Neural progenitor cell (in vitro differentiated cells): ENCODE measurements around the gene PCNX1. TPM values are rescaled to one million over a fixed set of nuclear protein-coding genes. Genes with fewer than 3 reads are reported as not detected.

Experiments used
- DNase-seq: peaks from one replicate; pipeline ENCODE4 v3.0.0-alpha.2; 2016; ENCODE audit warnings: low spot score
- H2AFZ ChIP-seq: fragments of 200-600 bp; sonication (generic); replicated peaks from 2 replicates; pipeline ENCODE4 v1.6.1; 2016; ENCODE audit warnings: antibody characterized with exemption
- H3F3A ChIP-seq: fragments of 200-600 bp; sonication (generic); 2 replicates; pipeline ENCODE4 v1.6.1; 2016; ENCODE audit warnings: antibody characterized with exemption, low read depth
- H3K27ac ChIP-seq: fragments of 200-600 bp; sonication (generic); 2 replicates; pipeline ENCODE4 v1.5.1; 2016; ENCODE audit warnings: mild to moderate bottlenecking
- H3K27me3 ChIP-seq: fragments of 200-600 bp; sonication (generic); 2 replicates; pipeline ENCODE4 v1.6.1; 2016; ENCODE audit warnings: mild to moderate bottlenecking, moderate library complexity
- H3K36me3 ChIP-seq: fragments of 200-600 bp; sonication (generic); 2 replicates; pipeline ENCODE4 v1.5.1; 2016
- H3K4me1 ChIP-seq: fragments of 200-600 bp; sonication (generic); 2 replicates; pipeline ENCODE4 v1.6.1; 2016; ENCODE audit warnings: mixed run types
- H3K4me2 ChIP-seq: fragments of 200-600 bp; sonication (generic); 2 replicates; pipeline ENCODE4 v1.6.1; 2016
- H3K4me3 ChIP-seq: fragments of 200-600 bp; sonication (generic); 2 replicates; pipeline ENCODE4 v1.5.1; 2016
- H3K79me2 ChIP-seq: fragments of 200-600 bp; sonication (generic); 2 replicates; pipeline ENCODE4 v1.6.1; 2016; ENCODE audit warnings: low read depth
- H3K9ac ChIP-seq: fragments of 200-600 bp; sonication (generic); 2 replicates; pipeline ENCODE4 v1.6.1; 2016
- H3K9me3 ChIP-seq: fragments of 200-600 bp; sonication (generic); 2 replicates; pipeline ENCODE4 v1.5.1; 2016; ENCODE audit warnings: low read depth
- H4K20me1 ChIP-seq: fragments of 200-600 bp; sonication (generic); 2 replicates; pipeline ENCODE4 v1.6.1; 2016; ENCODE audit warnings: low read depth
- H3K27ac Mint-ChIP-seq: 3 replicates; pipeline ENCODE4 v1.8.0; 2021; ENCODE audit warnings: mixed read lengths
- H3K27me3 Mint-ChIP-seq: 2 replicates; pipeline ENCODE4 v1.8.0; 2022; ENCODE audit warnings: low read depth, mild to moderate bottlenecking, inconsistent platforms, moderate library complexity, mixed read lengths; ENCODE audit not compliant: insufficient read depth
- H3K36me3 Mint-ChIP-seq: 3 replicates; pipeline ENCODE4 v1.8.0; 2021; ENCODE audit warnings: mixed read lengths
- H3K4me1 Mint-ChIP-seq: 3 replicates; pipeline ENCODE4 v1.8.0; 2021; ENCODE audit warnings: mixed read lengths
- H3K4me3 Mint-ChIP-seq: 3 replicates; pipeline ENCODE4 v1.8.0; 2021; ENCODE audit warnings: mild to moderate bottlenecking, moderate library complexity, mixed read lengths
- H3K9me3 Mint-ChIP-seq: 3 replicates; pipeline ENCODE4 v1.8.0; 2020; ENCODE audit warnings: mixed read lengths
- EZH2 ChIP-seq: fragments of 200-600 bp; sonication (generic); IDR thresholded peaks from 2 replicates; pipeline ENCODE4 v1.6.1; 2017; ENCODE audit warnings: antibody characterized with exemption, mild to moderate bottlenecking, moderate library complexity
- EZH2phosphoT487 ChIP-seq: fragments of 200-600 bp; sonication (generic); IDR thresholded peaks from 2 replicates; pipeline ENCODE4 v1.6.1; 2017; ENCODE audit warnings: antibody characterized with exemption
- total RNA-seq: library from RNA; depleted of rRNA; stranded (reverse); fragments of >200 nt; gene quantifications from 2 replicates; pipeline ENCODE4 v1.2.3, GENCODE V29; 2015; ENCODE audit warnings: low replicate concordance
- TF ChIP-seq, protein P1 (sequence below): fragments of 200-600 bp; sonication (generic); IDR thresholded peaks from 2 replicates; pipeline ENCODE4 v1.5.1; 2017; ENCODE audit warnings: antibody characterized with exemption, mild to moderate bottlenecking

Gene PCNX1
- total RNA-seq, 1 donor from 2014 or later, result 48.6 TPM

DNA sequence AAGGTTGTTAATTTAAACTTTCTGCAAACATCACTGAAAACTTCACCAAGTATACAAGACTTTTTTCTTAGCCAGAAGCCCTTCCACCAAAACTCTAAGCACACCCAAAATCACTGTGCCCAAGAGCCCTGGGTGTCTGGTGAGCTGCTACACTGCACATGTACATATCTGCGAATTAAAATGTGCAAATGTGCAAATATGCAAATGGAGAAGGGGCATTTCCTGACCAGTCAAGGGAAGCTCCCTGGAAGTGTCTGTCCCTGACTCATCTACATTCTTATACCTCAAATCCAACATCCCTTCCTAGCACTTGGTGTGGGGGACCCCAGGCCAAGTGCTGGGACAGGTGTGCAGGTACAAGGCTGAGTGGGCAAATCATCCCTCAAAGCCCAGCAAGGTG, 123.7 kb downstream of the PCNX1 start:
- H3K9ac ChIP-seq, result no peak overlapping the region
- no peak overlapping the region for H3K4me3 Mint-ChIP-seq
- no peaks in the 10 kb centered on the region for H3K4me1 Mint-ChIP-seq
- H3K4me3 ChIP-seq, result no peak overlapping the region
- H3K79me2 ChIP-seq, result no peaks in the 10 kb centered on the region
- TF ChIP-seq EZH2 (no peak), EZH2phosphoT487 (no peak)
- TF ChIP-seq, protein P1, sequence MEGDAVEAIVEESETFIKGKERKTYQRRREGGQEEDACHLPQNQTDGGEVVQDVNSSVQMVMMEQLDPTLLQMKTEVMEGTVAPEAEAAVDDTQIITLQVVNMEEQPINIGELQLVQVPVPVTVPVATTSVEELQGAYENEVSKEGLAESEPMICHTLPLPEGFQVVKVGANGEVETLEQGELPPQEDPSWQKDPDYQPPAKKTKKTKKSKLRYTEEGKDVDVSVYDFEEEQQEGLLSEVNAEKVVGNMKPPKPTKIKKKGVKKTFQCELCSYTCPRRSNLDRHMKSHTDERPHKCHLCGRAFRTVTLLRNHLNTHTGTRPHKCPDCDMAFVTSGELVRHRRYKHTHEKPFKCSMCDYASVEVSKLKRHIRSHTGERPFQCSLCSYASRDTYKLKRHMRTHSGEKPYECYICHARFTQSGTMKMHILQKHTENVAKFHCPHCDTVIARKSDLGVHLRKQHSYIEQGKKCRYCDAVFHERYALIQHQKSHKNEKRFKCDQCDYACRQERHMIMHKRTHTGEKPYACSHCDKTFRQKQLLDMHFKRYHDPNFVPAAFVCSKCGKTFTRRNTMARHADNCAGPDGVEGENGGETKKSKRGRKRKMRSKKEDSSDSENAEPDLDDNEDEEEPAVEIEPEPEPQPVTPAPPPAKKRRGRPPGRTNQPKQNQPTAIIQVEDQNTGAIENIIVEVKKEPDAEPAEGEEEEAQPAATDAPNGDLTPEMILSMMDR, result no peak
- no peaks in the 10 kb centered on the region for H3K9me3 Mint-ChIP-seq
- H3K27me3 Mint-ChIP-seq, result no peaks in the 10 kb centered on the region
- H3K9me3 ChIP-seq, result no peaks in the 10 kb centered on the region
- no peak overlapping the region for H3K27ac ChIP-seq
- peaks cover 40% of the 10 kb centered on the region for H3K36me3 ChIP-seq
- H4K20me1 ChIP-seq, result peaks cover 4% of the 10 kb centered on the region
- no peak overlapping the region for H2AFZ ChIP-seq
- no peak overlapping the region for H3K27ac Mint-ChIP-seq
- H3K4me2 ChIP-seq, result no peak overlapping the region
- no peaks in the 10 kb centered on the region for H3F3A ChIP-seq
- DNase-seq, result no peak
- H3K36me3 Mint-ChIP-seq, result peaks cover 19% of the 10 kb centered on the region
- no peaks in the 10 kb centered on the region for H3K4me1 ChIP-seq
- no peaks in the 10 kb centered on the region for H3K27me3 ChIP-seq

DNA sequence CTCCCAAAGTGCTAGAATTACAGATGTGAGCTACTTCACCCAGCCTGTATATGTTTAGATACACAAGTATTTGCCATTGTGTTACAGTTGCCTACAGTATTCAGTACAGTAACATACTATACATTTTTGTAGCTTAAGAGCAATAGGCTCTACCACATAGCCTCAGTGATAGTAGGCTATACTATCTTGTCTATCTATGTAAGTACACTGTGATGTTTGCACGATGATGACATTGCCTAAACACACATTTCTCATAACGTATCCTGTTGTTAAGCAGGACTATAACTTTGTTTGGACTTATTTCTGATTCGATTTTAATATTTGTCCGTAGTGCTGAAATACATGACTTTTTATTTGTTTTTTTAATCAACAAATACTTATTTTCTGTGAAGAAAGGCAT, 129.2 kb downstream of the PCNX1 start:
- TF ChIP-seq EZH2, result no peak
- no peak for TF ChIP-seq EZH2phosphoT487
- TF ChIP-seq, protein P1, result no peak
- Histone ChIP-seq H3K27ac (no peak overlapping the region), H3K36me3 (peaks cover 31% of the 10 kb centered on the region), H3K9me3 (no peaks in the 10 kb centered on the region), H3K4me3 (no peak overlapping the region), H3K4me2 (no peak overlapping the region), H3K27me3 (no peaks in the 10 kb centered on the region), H3K9ac (no peak overlapping the region), H2AFZ (no peak overlapping the region), H3K4me1 (no peaks in the 10 kb centered on the region), H4K20me1 (peaks cover 2% of the 10 kb centered on the region), H3F3A (no peaks in the 10 kb centered on the region), H3K79me2 (no peaks in the 10 kb centered on the region)
- no peak for DNase-seq
- Mint-ChIP-seq H3K27ac (no peak overlapping the region), H3K4me3 (no peak overlapping the region), H3K36me3 (peaks cover 50% of the 10 kb centered on the region), H3K4me1 (no peaks in the 10 kb centered on the region), H3K9me3 (peaks cover 23% of the 10 kb centered on the region), H3K27me3 (no peaks in the 10 kb centered on the region)

DNA sequence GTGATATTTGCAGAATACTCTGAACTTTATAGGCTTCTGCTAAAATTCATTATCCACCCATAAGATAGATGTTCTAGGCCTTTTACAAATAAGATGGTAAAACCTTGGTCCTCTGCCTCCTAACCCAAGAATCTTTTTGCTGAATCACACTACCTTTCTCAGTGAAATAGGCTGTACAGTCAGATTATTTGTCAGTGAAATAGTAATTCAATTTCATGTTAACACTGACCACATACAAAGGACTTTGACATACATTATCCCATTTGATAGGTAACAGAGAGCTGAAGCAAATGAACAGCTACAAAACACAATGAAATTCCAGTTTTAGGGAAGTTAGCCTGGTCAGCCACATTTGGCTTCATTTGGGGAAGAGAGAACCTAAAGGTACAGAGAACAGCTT, 141.1 kb downstream of the PCNX1 start:
- no peak overlapping the region for H3K4me3 ChIP-seq
- H3K4me3 Mint-ChIP-seq, result no peak overlapping the region
- H3K27ac Mint-ChIP-seq, result peak overlapping the region; percentile 57
- H2AFZ ChIP-seq, result no peak overlapping the region
- H3K4me1 Mint-ChIP-seq, result no peaks in the 10 kb centered on the region
- H3K4me1 ChIP-seq, result peaks cover 19% of the 10 kb centered on the region
- H3K36me3 Mint-ChIP-seq, result peaks cover 30% of the 10 kb centered on the region
- H3F3A ChIP-seq, result peaks cover 8% of the 10 kb centered on the region
- H3K4me2 ChIP-seq, result no peak overlapping the region
- H3K27me3 Mint-ChIP-seq, result peaks cover 2% of the 10 kb centered on the region
- TF ChIP-seq EZH2phosphoT487, result no peak
- TF ChIP-seq, protein P1, result no peak
- no peak for TF ChIP-seq EZH2
- H4K20me1 ChIP-seq, result peaks cover 10% of the 10 kb centered on the region
- H3K9me3 ChIP-seq, result no peaks in the 10 kb centered on the region
- DNase-seq, result no peak
- H3K27me3 ChIP-seq, result no peaks in the 10 kb centered on the region
- H3K27ac ChIP-seq, result peak overlapping the region; percentile 31
- no peak overlapping the region for H3K9ac ChIP-seq
- peaks cover 8% of the 10 kb centered on the region for H3K9me3 Mint-ChIP-seq
- peaks cover 37% of the 10 kb centered on the region for H3K36me3 ChIP-seq
- H3K79me2 ChIP-seq, result peaks cover 3% of the 10 kb centered on the region
